Dermis microvascular lymphatic vessel endothelial cell (primary cell): ENCODE measurements around the gene GNL1. TPM values are rescaled to one million over a fixed set of nuclear protein-coding genes. Genes with fewer than 3 reads are reported as not detected.
"Not testable (repeated sequence)": the region's sequence is repeated elsewhere in the genome, so short reads cannot be mapped to it uniquely, and the experiment has no call there.

Experiments used
- DNase-seq, 2 donors: peaks; one replicate each; pipeline versions ENCODE4 v3.0.0 to v3.0.0-alpha.2; 2010; ENCODE audit warnings: low read depth in 2 of 2
- total RNA-seq: library from RNA; depleted of rRNA; stranded (reverse); fragments of >200 nt; gene quantifications from 2 replicates; pipeline ENCODE4 v1.2.1, GENCODE V29; 2014

The GNL1 gene
- total RNA-seq, 1 donor from 2014 or later: 43.1 TPM

- no peak for DNase-seq
Measured at GRCh38 chr6:30530014-30530413, 26.3 kb downstream of the GNL1 start.

DNA sequence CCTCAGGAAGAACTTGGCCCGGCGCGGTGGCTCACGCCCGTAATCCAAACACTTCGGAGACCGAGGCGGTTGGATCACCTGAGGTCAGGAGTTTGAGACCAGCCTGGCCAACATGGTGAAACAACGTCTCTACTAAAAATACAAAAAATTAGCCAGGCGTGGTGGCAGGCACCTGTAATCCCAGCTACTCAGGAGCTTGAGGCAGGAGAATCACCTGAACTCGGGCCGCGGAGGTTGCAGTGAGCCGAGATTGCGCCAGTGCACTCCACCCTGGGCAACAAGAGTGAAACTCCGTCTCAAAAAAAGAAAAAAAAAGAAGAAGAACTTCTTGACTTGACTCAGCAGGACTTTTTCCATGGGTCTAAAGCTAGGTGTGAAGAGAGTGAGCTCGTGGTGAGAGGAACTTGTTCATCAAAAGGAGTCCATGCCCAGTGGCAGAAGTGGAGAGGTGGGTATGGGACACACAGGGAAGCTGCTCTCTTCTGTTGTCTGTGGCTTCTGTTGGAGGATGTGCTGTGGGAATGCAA lies 26.9 kb downstream of the GNL1 start:
- DNase-seq: not testable (repeated sequence)

GRCh38 chr6:30526444-30526843 lies 29.8 kb downstream of the GNL1 start:
- DNase-seq: not testable (repeated sequence)

DNA sequence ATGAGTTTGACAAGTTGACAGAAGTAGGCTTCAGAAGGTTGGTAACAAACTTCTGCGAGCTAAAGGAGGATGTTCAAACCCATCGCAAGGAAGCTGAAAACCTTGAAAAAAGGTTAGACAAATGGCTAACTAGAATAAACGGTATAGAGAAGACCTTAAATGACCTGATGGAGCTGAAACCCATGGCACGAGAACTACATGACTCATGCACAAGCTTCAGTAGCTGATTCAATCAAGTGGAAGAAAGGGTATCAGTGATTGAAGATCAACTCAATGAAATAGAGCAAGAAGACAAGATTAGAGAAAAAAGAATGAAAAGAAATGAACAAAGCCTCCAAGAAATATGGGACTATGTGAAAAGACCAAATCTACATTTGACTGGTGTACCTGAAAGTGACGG lies 34.3 kb downstream of the GNL1 start:
- not testable (repeated sequence) for DNase-seq

DNA sequence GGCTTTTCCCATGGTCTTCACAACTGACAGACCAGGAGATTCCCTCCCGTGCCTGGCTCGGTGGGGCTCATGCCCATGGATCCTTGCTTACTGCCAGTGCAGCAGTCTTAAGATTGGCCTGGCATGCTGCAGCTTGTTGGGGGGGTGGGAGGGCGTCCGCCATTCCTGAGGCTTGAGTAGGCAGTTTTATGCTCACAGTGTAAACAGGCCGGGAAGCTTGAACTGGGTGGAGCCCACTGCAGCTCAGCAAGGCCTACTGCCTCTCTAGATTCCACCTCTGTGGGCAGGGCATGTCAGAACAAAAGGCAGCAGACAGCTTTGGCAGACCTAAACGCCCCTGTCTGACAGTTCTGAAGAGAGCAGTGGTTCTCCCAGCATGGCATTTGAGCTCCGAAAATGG lies 35.2 kb downstream of the GNL1 start:
- DNase-seq: peak in 1 of 2 donors; percentile 35

GRCh38 chr6:30520522-30520921 lies 35.8 kb downstream of the GNL1 start:
- DNase-seq: no peak

DNA sequence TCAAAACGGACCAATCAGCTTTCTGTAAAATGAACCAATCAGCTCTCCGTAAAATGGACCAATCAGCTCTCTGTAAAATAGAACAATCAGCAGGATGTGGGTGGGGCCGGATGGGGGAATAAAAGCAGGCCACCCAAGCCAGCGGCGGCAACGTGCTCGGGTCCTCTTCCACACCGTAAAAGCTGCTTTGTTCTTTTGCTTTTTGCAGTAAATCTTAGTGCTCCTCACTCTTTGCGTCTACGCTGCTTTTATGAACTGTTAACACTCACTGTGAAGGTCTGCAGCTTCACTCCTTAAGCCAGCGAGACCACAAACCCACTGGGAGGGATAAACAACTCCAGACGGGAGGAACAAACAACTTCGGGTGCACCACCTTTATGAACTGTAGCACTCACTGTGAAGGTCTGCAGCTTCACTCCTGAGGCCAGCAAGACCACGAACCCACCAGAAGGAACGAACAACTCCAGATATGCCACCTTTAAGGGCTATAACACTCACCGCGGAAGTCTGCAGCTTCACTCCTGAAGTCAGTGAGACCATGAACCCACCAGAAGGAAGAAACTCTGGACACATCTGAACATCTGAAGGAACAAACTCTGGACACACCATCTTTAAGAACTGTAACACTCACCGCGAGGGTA lies 37.7 kb downstream of the GNL1 start:
- not testable (repeated sequence) for DNase-seq

DNA sequence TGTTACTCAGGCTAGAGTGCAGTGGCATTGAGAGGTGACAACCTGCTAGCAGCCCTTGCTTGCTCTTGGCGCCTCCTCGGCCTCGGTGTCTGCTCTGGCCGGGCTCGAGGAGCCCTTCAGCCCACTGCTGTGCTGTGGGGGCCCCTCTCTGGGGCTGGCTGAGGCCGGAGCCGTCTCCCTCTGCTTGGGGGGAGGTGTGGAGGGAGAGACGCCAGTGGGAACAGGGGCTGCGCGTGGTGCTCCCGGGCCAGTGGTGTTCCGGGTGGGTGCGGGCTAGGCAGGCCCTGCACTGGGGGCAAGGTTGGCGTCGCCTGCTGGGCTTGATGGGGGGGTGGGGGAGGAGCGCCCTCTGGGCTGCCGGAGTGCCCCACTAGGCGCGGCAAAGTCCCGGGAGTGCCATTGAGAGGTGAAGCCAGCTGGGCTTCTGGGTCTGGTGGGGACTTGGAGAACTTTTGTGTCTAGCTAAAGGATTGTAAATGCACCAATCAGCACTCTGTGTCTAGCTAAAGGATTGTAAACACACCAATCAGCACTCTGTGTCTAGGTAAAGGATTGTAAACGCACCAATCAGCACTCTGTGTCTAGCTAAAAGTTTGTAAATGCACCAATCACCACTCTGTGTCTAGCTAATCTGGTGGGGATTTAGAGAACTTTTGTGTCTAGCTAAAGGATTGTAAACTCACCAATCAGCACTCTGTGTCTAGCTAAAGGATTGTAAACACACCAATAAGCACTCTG lies 38.4 kb downstream of the GNL1 start:
- DNase-seq: not testable (repeated sequence)

GRCh38 chr6:30516754-30517076 lies 39.6 kb downstream of the GNL1 start:
- DNase-seq: not testable (repeated sequence)

- peak; percentile 99 to 100 for DNase-seq
Measured at GRCh38 chr6:30515944-30516753, 40.1 kb downstream of the GNL1 start.

GRCh38 chr6:30515106-30515505 lies 41.2 kb downstream of the GNL1 start:
- no peak for DNase-seq

DNA sequence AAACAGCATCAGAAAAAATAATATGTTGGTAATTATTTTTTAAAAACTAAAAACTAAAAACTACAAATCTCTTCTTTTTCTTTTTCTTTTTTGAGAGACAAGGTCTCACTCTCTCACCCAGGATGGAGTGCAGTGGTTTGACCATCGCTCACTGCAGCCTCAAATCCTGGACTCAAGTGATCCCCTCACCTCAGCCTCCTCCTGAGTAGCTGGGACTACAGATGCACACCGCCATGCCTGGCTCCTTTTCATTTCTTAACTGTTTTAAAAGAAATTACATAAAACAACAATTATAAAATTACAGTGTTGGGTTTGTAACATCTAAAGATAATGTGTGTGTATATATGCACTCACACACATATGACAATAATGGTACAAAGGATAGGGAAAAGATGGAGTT lies 42.8 kb downstream of the GNL1 start:
- DNase-seq: no peak

- DNase-seq: no peak
Measured at GRCh38 chr6:30511169-30511546, 45.1 kb downstream of the GNL1 start.

GRCh38 chr6:30510419-30511168 lies 45.7 kb downstream of the GNL1 start:
- no peak for DNase-seq

GRCh38 chr6:30508890-30509736 lies 47.2 kb downstream of the GNL1 start:
- peak in 1 of 2 donors; percentile 30 for DNase-seq

DNA sequence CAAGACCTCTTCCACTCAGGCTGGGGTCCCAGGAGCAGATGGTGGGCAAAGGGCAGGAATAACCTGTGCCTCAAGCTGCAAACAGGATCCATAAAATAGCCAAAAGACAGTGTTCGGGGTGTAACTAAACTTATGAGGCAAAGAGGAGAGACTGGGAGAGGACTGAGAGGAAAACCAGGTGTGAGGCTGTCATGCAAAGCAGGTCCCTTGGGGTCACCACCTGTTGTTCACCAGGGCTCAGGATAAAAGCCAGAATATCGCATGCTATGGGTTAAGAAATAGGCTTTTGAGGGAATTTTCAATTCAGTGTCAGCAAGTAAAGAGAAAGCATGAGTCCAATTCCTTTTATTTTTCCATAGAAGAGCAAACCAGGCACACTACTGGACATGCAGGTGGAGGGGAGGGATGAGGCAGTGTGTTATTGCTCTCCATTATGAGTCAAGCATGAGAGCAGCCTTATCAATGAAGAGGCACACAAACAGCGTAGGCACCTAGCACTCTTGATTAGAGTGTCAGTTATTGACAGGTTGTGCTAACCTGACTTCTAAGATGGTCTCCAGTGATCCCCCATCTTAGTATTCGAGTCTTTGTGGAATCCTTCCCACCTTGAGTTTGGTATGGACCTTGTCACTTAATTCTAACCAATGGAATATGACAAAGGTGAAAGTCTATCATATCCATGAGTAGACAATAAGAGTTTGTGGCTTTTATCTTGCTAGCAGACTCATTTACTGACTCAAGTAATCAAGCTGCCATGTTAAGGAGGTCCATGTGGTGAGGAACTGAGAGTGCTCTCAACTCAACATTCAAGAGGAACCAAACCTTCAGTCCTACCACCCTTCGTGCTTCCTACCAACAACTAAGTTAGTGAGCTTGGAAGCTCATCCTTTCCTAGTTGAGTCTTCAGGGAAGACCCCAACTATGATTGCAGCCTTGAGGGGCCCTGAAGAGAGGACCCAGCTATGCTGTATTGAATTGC lies 48.2 kb downstream of the GNL1 start:
- no peak for DNase-seq

DNA sequence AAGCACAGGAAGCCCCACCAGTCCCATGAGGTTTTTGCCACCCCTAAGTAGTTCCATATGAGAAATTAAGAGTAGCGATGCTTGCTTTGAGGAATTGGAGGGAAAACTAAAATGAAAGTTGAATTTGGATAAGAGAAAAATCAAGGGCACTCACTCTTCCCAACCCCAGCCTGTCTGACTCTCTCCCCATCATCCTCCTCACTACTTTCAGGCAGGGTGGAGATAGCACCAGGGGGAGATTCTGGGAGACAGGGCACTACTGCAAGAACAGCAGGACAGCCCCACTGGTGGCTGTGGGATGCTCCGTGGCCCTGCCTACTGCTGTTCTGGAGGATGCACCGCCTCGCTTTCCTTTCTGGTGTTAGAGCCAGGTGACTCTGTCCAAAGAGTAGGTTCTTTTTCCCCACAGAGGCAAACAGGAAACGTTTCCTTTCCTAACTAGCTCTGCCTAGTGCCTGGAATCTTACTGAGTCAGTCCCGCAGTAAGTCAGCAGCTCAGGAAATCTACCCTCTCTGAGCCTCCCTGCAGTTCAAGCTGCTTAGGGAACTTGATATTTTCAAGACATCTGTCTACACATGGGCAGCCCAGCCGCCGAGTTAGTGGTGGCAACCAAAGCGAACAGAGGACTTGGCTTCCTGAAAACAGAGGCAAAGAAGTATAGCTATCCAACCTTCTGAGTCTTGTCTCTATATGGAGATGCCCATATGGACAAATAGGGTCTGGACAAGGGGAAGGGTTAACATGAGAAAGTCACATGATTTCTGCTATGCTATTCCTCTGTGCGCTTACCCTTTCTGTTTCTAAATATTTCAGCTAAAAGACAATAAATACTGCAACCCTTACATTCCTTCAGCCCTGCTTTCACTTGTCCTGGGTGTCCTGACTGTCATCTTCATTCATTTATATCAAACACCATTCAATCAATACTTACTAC lies 55.6 kb downstream of the GNL1 start:
- DNase-seq: peak; percentile 51 to 95

DNA sequence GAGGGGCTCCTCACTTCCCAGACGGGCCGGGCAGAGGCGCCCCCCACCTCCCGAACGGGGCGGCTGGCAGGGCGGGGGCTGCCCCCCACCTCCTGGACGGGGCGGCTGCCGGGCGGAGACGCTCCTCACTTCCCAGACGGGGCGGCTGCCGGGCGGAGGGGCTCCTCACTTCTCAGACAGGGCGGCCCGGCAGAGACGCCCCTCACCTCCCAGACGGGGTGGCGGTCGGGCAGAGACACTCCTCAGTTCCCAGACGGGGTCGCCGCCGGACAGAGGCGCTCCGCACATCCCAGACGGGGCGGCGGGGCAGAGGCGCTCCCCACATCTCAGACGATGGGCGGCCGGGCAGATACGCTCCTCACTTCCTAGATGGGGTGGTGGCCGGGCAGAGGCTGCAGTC lies 57.6 kb downstream of the GNL1 start:
- not testable (repeated sequence) for DNase-seq
